ENCODE results near the gene TNK2. TPM values are rescaled to one million over a fixed set of nuclear protein-coding genes. Genes with fewer than 3 reads are reported as not detected.
A peak's percentile ranks its signal among the peaks of the same experiment; 100 is the strongest.

The TNK2 gene
- total and polyA plus RNA-seq, 2 of the 13 experiments (the other 11 are each of a cell fraction or from before 2014, with no cell fraction given) = 4.6 to 5.8 TPM

DNA sequence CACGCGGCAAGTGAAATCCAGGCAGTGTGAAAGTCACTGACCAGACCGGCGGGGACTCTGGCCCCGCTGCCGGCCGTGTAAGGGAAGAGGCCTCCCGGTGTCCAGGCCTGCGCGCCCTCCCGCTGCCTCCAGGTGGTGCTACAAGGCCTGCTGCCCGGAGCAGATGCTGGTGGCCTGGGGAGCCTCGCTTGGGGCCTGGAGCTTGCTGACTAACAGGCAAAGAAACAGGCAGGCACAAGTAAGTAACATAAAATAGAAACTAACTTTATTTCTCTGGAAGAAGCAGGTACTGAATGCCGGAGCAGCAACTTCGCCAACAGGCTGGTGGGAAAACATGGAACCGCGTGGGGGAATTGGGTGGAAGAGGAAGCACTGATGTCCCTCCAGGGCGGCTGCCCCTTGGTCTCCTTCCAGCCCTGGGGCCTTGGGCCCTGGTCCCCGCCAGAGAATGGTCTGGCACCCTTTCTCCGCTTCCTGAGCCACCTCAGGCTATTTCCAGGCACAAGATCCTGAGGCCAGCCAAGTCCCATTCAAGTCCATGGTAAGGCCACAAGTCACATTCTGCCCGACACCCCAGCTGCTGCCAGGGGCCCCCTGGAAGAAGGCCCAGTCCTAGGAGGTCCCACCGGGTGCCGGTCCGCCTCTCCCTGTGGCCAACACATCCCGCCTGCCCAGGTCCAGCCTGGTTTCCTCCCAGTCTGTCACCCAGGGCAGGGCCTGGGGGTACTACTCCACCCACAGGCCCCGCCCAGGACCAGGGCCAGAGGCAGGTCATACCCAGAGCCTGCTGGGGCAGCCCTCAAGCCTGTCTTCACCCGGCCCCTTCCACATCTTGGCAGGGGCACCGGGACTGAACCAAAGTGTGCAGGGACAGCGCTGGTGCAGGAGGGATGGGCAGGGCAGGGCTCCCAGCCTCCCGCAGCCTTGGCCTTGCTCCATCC, 45.0 kb downstream of the TNK2 start (continued):
- TF ChIP-seq HINFP (CRISPR knock-in tag; IDR thresholded peaks at IDR 0.05; ENCODE audit: low read depth) = no peak
- TF ChIP-seq, protein P1, sequence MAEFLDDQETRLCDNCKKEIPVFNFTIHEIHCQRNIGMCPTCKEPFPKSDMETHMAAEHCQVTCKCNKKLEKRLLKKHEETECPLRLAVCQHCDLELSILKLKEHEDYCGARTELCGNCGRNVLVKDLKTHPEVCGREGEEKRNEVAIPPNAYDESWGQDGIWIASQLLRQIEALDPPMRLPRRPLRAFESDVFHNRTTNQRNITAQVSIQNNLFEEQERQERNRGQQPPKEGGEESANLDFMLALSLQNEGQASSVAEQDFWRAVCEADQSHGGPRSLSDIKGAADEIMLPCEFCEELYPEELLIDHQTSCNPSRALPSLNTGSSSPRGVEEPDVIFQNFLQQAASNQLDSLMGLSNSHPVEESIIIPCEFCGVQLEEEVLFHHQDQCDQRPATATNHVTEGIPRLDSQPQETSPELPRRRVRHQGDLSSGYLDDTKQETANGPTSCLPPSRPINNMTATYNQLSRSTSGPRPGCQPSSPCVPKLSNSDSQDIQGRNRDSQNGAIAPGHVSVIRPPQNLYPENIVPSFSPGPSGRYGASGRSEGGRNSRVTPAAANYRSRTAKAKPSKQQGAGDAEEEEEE (CRISPR knock-in tag; IDR thresholded peaks at IDR 0.05; ENCODE audit: borderline replicate concordance) = no peak
- TF ChIP-seq THAP7 (CRISPR knock-in tag; IDR thresholded peaks at IDR 0.05) = no peak
- no peak for TF ChIP-seq ZSCAN31 (CRISPR knock-in tag; IDR thresholded peaks at IDR 0.05; ENCODE audit: low read depth)
- no peak for TF ChIP-seq MAF1 (CRISPR knock-in tag; IDR thresholded peaks at IDR 0.05; ENCODE audit: borderline replicate concordance)
- TF ChIP-seq ZMAT5 (CRISPR knock-in tag; IDR thresholded peaks at IDR 0.05; ENCODE audit: borderline replicate concordance, low read depth) = no peak
- TF ChIP-seq MIER3 (CRISPR knock-in tag; IDR thresholded peaks at IDR 0.05; ENCODE audit: borderline replicate concordance) = no peak
- peak; percentile 88 for TF ChIP-seq STAG1 (CRISPR knock-in tag; IDR thresholded peaks at IDR 0.05)
- TF ChIP-seq GFI1 (CRISPR knock-in tag; IDR thresholded peaks at IDR 0.05; ENCODE audit: borderline replicate concordance) = 0 out of 2 replicates have a peak, but pooled peaks have one; percentile 23
- no peak for TF ChIP-seq ZC3H13 (CRISPR knock-in tag; IDR thresholded peaks at IDR 0.05)
- TF ChIP-seq MAZ (IDR thresholded peaks at IDR 0.05; ENCODE audit: borderline replicate concordance, low read depth, low read length) = 0 out of 2 replicates have a peak, but pooled peaks have one; percentile 29
- TF ChIP-seq MAZ (CRISPR knock-in tag; IDR thresholded peaks at IDR 0.05; ENCODE audit: low read depth) = no peak
- TF ChIP-seq KLF16 (CRISPR knock-in tag; IDR thresholded peaks at IDR 0.05) = no peak
- TF ChIP-seq, protein P2, sequence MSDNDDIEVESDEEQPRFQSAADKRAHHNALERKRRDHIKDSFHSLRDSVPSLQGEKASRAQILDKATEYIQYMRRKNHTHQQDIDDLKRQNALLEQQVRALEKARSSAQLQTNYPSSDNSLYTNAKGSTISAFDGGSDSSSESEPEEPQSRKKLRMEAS (IDR thresholded peaks at IDR 0.05) = no peak
- TF ChIP-seq ZFP91 (CRISPR knock-in tag; IDR thresholded peaks at IDR 0.05; ENCODE audit: borderline replicate concordance) = peak; percentile 48; the same call in 1 of the 2 replicates
- TF ChIP-seq HNF1B (CRISPR knock-in tag; IDR thresholded peaks at IDR 0.05) = peak; percentile 26; the same call in 1 of the 2 replicates
- TF ChIP-seq, protein P3, sequence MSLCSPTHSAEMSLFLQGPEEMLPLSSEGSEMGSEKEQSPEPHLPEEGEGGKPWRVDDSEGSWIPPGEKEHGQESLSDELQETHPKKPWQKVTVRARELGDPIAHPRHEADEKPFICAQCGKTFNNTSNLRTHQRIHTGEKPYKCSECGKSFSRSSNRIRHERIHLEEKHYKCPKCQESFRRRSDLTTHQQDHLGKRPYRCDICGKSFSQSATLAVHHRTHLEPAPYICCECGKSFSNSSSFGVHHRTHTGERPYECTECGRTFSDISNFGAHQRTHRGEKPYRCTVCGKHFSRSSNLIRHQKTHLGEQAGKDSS (CRISPR knock-in tag; IDR thresholded peaks at IDR 0.05; ENCODE audit: borderline replicate concordance, low read depth) = 0 out of 2 replicates have a peak, but pooled peaks have one; percentile 31
- TF ChIP-seq NBN (conservative IDR thresholded peaks at IDR 0.05) = no peak
